Stimulated activated naive B cell treated with anti-CD40 and anti-IgM and Interleukin-4, amounts not matched to agents 10 μg/mL and 1 μg/mL and 100 μg/mL, for 72 hours (primary cell): ENCODE data around the gene FAM187B.
"Not testable (repeated sequence)": the region's sequence is repeated elsewhere in the genome, so short reads cannot be mapped to it uniquely, and the experiment has no call there.

Source experiments
- ATAC-seq, 2 donors: fragments of 150-1000 bp; cut with Tn5 transposase; replicated peaks; 2 replicates each; pipeline ENCODE4 v1.10.0; 2021; ENCODE audit warnings: moderate library complexity in 1 of 2
- DNase-seq: peaks from one replicate; pipeline ENCODE4 v3.0.0; 2021
- H3K27ac Mint-ChIP-seq: one replicate; pipeline ENCODE4 v1.8.0; 2022; ENCODE audit warnings: mild to moderate bottlenecking, mixed read lengths
- H3K27me3 Mint-ChIP-seq, 2 donors: one replicate each; pipeline ENCODE4 v1.8.0; 2022; ENCODE audit warnings: mixed read lengths in 2 of 2
- H3K36me3 Mint-ChIP-seq, 2 donors: one replicate each; pipeline ENCODE4 v1.8.0; 2022; ENCODE audit warnings: mixed read lengths in 2 of 2, mild to moderate bottlenecking in 1 of 2
- H3K4me1 Mint-ChIP-seq, 2 donors: one replicate each; pipeline ENCODE4 v1.8.0; 2022; ENCODE audit warnings: mixed read lengths in 2 of 2, mild to moderate bottlenecking in 1 of 2
- H3K4me3 Mint-ChIP-seq, 2 donors: one replicate each; pipeline ENCODE4 v1.8.0; 2022; ENCODE audit warnings: mild to moderate bottlenecking in 2 of 2, mixed read lengths in 2 of 2, moderate library complexity in 1 of 2
- H3K9me3 Mint-ChIP-seq, 2 donors: one replicate each; pipeline ENCODE4 v1.8.0; 2022; ENCODE audit warnings: mixed read lengths in 2 of 2, mild to moderate bottlenecking in 1 of 2

Gene FAM187B

GRCh38 chr19:35204799-35205732 lies 23.5 kb downstream of the FAM187B start:
- H3K9me3 Mint-ChIP-seq, result peaks cover 0 to 1% of the 10 kb centered on the region in 2 donors
- H3K36me3 Mint-ChIP-seq, result peaks cover 4 to 5% of the 10 kb centered on the region in 2 donors
- peak overlapping the region; percentile 3 to 17 for H3K4me3 Mint-ChIP-seq
- H3K4me1 Mint-ChIP-seq, result peaks cover 38 to 75% of the 10 kb centered on the region in 2 donors
- ATAC-seq (peak; percentile 83 to 85), DNase-seq (peak; percentile 71)
- no peaks in the 10 kb centered on the region for H3K27me3 Mint-ChIP-seq
- H3K27ac Mint-ChIP-seq, result peak overlapping the region; percentile 96

- peaks cover 1 to 2% of the 10 kb centered on the region in 2 donors for H3K36me3 Mint-ChIP-seq
- H3K27ac Mint-ChIP-seq, result peak overlapping the region; percentile 75
- H3K4me3 Mint-ChIP-seq, result no peak overlapping the region
- H3K9me3 Mint-ChIP-seq, result peaks cover 0 to 2% of the 10 kb centered on the region in 2 donors
- H3K4me1 Mint-ChIP-seq, result peaks cover 36 to 63% of the 10 kb centered on the region in 2 donors
- DNase-seq (no peak), ATAC-seq (no peak)
- no peaks in the 10 kb centered on the region for H3K27me3 Mint-ChIP-seq
Observed at GRCh38 chr19:35202722-35203688, 25.5 kb downstream of the FAM187B start.

GRCh38 chr19:35199481-35199880 lies 29.1 kb downstream of the FAM187B start:
- H3K27me3 Mint-ChIP-seq, result no peaks in the 10 kb centered on the region
- H3K27ac Mint-ChIP-seq, result no peak overlapping the region
- ATAC-seq (no peak), DNase-seq (no peak)
- H3K9me3 Mint-ChIP-seq, result peaks cover 0 to 1% of the 10 kb centered on the region in 2 donors
- no peak overlapping the region for H3K4me3 Mint-ChIP-seq
- H3K36me3 Mint-ChIP-seq, result no peaks in the 10 kb centered on the region
- H3K4me1 Mint-ChIP-seq, result peaks cover 23 to 30% of the 10 kb centered on the region in 2 donors

- H3K9me3 Mint-ChIP-seq, ATAC-seq, DNase-seq, H3K4me3 Mint-ChIP-seq, H3K27me3 Mint-ChIP-seq, H3K36me3 Mint-ChIP-seq: not testable (repeated sequence)
- peak overlapping the region; percentile 9 for H3K27ac Mint-ChIP-seq
- H3K4me1 Mint-ChIP-seq, result peaks cover 7 to 18% of the 10 kb centered on the region in 2 donors
Observed at GRCh38 chr19:35196861-35197260, 31.7 kb downstream of the FAM187B start.

GRCh38 chr19:35195830-35196229 lies 32.7 kb downstream of the FAM187B start:
- no peak for DNase-seq
- Mint-ChIP-seq H3K36me3 (no peaks in the 10 kb centered on the region), H3K27ac (no peak overlapping the region), H3K4me3 (no peak overlapping the region), H3K4me1 (peaks cover 0 to 14% of the 10 kb centered on the region in 2 donors), H3K9me3 (peaks cover 0 to 3% of the 10 kb centered on the region in 2 donors), H3K27me3 (no peaks in the 10 kb centered on the region)
- ATAC-seq, result no peak

- Mint-ChIP-seq H3K36me3 (no peaks in the 10 kb centered on the region), H3K9me3 (peaks cover 0 to 3% of the 10 kb centered on the region in 2 donors), H3K4me1 (peaks cover 0 to 14% of the 10 kb centered on the region in 2 donors), H3K4me3 (no peak overlapping the region), H3K27ac (no peak overlapping the region), H3K27me3 (no peaks in the 10 kb centered on the region)
- ATAC-seq, result no peak
- no peak for DNase-seq
Observed at GRCh38 chr19:35194012-35194984, 34.2 kb downstream of the FAM187B start.

GRCh38 chr19:35184884-35185283 lies 43.7 kb downstream of the FAM187B start:
- ATAC-seq (no peak), DNase-seq (no peak)
- peaks cover 5 to 9% of the 10 kb centered on the region in 2 donors for H3K9me3 Mint-ChIP-seq
- no peak overlapping the region for H3K4me3 Mint-ChIP-seq
- peaks cover 3 to 8% of the 10 kb centered on the region in 2 donors for H3K4me1 Mint-ChIP-seq
- no peak overlapping the region for H3K27ac Mint-ChIP-seq
- H3K36me3 Mint-ChIP-seq, result no peaks in the 10 kb centered on the region
- H3K27me3 Mint-ChIP-seq, result no peaks in the 10 kb centered on the region

- H3K4me1 Mint-ChIP-seq, result peaks cover 8 to 14% of the 10 kb centered on the region in 2 donors
- H3K36me3 Mint-ChIP-seq, result no peaks in the 10 kb centered on the region
- peaks cover 5 to 9% of the 10 kb centered on the region in 2 donors for H3K9me3 Mint-ChIP-seq
- no peak overlapping the region for H3K4me3 Mint-ChIP-seq
- no peak for ATAC-seq
- no peak overlapping the region for H3K27ac Mint-ChIP-seq
- H3K27me3 Mint-ChIP-seq, result no peaks in the 10 kb centered on the region
- no peak for DNase-seq
Observed at GRCh38 chr19:35184267-35184666, 44.3 kb downstream of the FAM187B start.

GRCh38 chr19:35181387-35181786 lies 47.2 kb downstream of the FAM187B start:
- no peak overlapping the region for H3K4me3 Mint-ChIP-seq
- ATAC-seq (no peak), DNase-seq (no peak)
- no peaks in the 10 kb centered on the region for H3K27me3 Mint-ChIP-seq
- H3K4me1 Mint-ChIP-seq, result peaks cover 8 to 17% of the 10 kb centered on the region in 2 donors
- H3K9me3 Mint-ChIP-seq, result peaks cover 11 to 13% of the 10 kb centered on the region in 2 donors
- H3K36me3 Mint-ChIP-seq, result no peaks in the 10 kb centered on the region
- H3K27ac Mint-ChIP-seq, result no peak overlapping the region

- Mint-ChIP-seq H3K27ac (no peak overlapping the region), H3K27me3 (no peaks in the 10 kb centered on the region), H3K4me3 (no peak overlapping the region), H3K4me1 (peaks cover 14 to 32% of the 10 kb centered on the region in 2 donors), H3K36me3 (peaks cover 0 to 1% of the 10 kb centered on the region in 2 donors), H3K9me3 (peaks cover 11 to 13% of the 10 kb centered on the region in 2 donors)
- DNase-seq (no peak), ATAC-seq (no peak)
Observed at GRCh38 chr19:35179830-35180229, 48.7 kb downstream of the FAM187B start.

GRCh38 chr19:35178701-35179100 lies 49.8 kb downstream of the FAM187B start:
- ATAC-seq, result no peak
- H3K4me3 Mint-ChIP-seq, result no peak overlapping the region
- no peaks in the 10 kb centered on the region for H3K27me3 Mint-ChIP-seq
- H3K27ac Mint-ChIP-seq, result no peak overlapping the region
- H3K36me3 Mint-ChIP-seq, result peaks cover 0 to 2% of the 10 kb centered on the region in 2 donors
- DNase-seq, result no peak
- peaks cover 7% of the 10 kb centered on the region in 2 donors for H3K9me3 Mint-ChIP-seq
- peaks cover 14 to 32% of the 10 kb centered on the region in 2 donors for H3K4me1 Mint-ChIP-seq

GRCh38 chr19:35177377-35178274 lies 50.9 kb downstream of the FAM187B start:
- Mint-ChIP-seq H3K4me3 (no peak overlapping the region), H3K27ac (no peak overlapping the region), H3K9me3 (peaks cover 5 to 7% of the 10 kb centered on the region in 2 donors), H3K36me3 (peaks cover 2 to 3% of the 10 kb centered on the region in 2 donors), H3K4me1 (peaks cover 13 to 32% of the 10 kb centered on the region in 2 donors), H3K27me3 (no peaks in the 10 kb centered on the region)
- no peak for ATAC-seq
- DNase-seq, result no peak
